ENCODE data around the gene SULF2. TPM values are rescaled to one million over a fixed set of nuclear protein-coding genes. Genes with fewer than 3 reads are reported as not detected.

Gene SULF2
- total RNA-seq, 1 experiment from 2014 or later, result not detected

GRCh38 chr20:47682916-47683315 lies 102.4 kb downstream of the SULF2 start:
- no peaks in the 10 kb centered on the region; the same call in 1 of the 2 replicates for H4K20me1 ChIP-seq (ENCODE audit: insufficient read depth, low read depth, low read length)
- no peak overlapping the region for H3K4me3 ChIP-seq (ENCODE audit: low read length)

DNA sequence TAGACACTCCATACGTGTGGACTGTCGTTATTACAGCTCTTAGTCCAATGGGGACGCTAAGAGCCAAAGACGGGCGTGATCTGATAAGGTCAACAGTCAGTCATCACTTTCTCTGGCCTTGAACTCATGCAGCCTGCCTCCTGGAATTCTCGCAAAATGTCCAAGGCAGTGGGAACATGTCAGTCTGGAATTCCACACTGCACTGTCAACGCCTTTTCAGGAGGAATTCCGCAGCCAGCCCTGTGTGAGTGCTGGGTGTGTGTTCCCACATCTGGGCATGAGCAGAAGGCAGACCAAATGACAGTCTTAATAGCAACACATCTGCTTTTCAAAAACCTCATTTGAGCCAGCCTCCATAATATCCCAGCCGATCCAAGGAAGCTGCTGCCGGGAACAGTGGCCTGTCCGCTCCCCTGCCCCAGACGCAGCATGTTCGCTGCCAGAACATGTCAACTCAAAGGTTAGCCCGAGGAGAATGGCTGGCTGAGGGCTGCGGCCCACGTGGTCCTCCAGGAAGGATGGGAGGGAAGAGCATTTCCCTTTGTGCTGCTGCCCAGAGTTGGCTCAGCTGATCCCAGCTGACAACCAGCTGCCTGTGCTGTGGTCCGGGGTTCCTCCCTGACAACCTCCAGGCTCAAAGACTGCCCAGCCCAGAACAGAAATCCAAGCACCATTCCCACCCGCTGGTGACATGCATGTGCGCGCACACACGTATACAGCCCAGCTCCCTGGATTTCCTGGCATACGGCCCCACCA lies 103.1 kb downstream of the SULF2 start:
- Histone ChIP-seq H3K9ac (ENCODE audit: low read length) (no peak overlapping the region), H3K36me3 (ENCODE audit: insufficient read depth, low read length) (no peaks in the 10 kb centered on the region), H3K4me3 (ENCODE audit: low read length) (no peak overlapping the region), H3K9me2 (replicated peaks; ENCODE audit: insufficient read depth, low read length) (no peaks in the 10 kb centered on the region), H3K4me2 (ENCODE audit: low read depth, low read length, poor library complexity, severe bottlenecking) (no peak overlapping the region), H3K4me1 (ENCODE audit: low read length) (no peaks in the 10 kb centered on the region), H3K9me3 (ENCODE audit: low read length) (no peaks in the 10 kb centered on the region), H4K20me1 (ENCODE audit: insufficient read depth, low read depth, low read length) (no peaks in the 10 kb centered on the region; the same call in 1 of the 2 replicates), H3K27me3 (ENCODE audit: low read length) (no peaks in the 10 kb centered on the region), H3K79me2 (ENCODE audit: low read length) (no peaks in the 10 kb centered on the region), H3K27ac (ENCODE audit: low read length) (no peak overlapping the region), H2AFZ (ENCODE audit: low read length) (no peak overlapping the region)
- no peak for DNase-seq

More at GRCh38 chr20:47682916-47683315, 102.4 kb downstream of the SULF2 start:
- Histone ChIP-seq H3K9me2 (replicated peaks; ENCODE audit: insufficient read depth, low read length) (no peaks in the 10 kb centered on the region), H3K27ac (ENCODE audit: low read length) (no peak overlapping the region), H3K27me3 (ENCODE audit: low read length) (no peaks in the 10 kb centered on the region), H3K79me2 (ENCODE audit: low read length) (no peaks in the 10 kb centered on the region), H3K36me3 (ENCODE audit: insufficient read depth, low read length) (no peaks in the 10 kb centered on the region), H3K9me3 (ENCODE audit: low read length) (no peaks in the 10 kb centered on the region), H2AFZ (ENCODE audit: low read length) (no peak overlapping the region), H3K4me2 (ENCODE audit: low read depth, low read length, poor library complexity, severe bottlenecking) (no peak overlapping the region), H3K4me1 (ENCODE audit: low read length) (no peaks in the 10 kb centered on the region), H3K9ac (ENCODE audit: low read length) (no peak overlapping the region)
- no peak for DNase-seq

GRCh38 chr20:47680804-47681529 lies 104.3 kb downstream of the SULF2 start:
- H3K4me3 ChIP-seq (ENCODE audit: low read length), result no peak overlapping the region
- no peaks in the 10 kb centered on the region; the same call in 1 of the 2 replicates for H4K20me1 ChIP-seq (ENCODE audit: insufficient read depth, low read depth, low read length)
- H3K27me3 ChIP-seq (ENCODE audit: low read length), result no peaks in the 10 kb centered on the region
- H3K36me3 ChIP-seq (ENCODE audit: insufficient read depth, low read length), result no peaks in the 10 kb centered on the region
- no peaks in the 10 kb centered on the region for H3K4me1 ChIP-seq (ENCODE audit: low read length)
- no peak overlapping the region for H3K4me2 ChIP-seq (ENCODE audit: low read depth, low read length, poor library complexity, severe bottlenecking)
- no peak overlapping the region for H3K27ac ChIP-seq (ENCODE audit: low read length)
- no peaks in the 10 kb centered on the region for H3K9me3 ChIP-seq (ENCODE audit: low read length)
- H2AFZ ChIP-seq (ENCODE audit: low read length), result no peak overlapping the region
- H3K79me2 ChIP-seq (ENCODE audit: low read length), result no peaks in the 10 kb centered on the region
- DNase-seq, result no peak
- no peak overlapping the region for H3K9ac ChIP-seq (ENCODE audit: low read length)
- no peaks in the 10 kb centered on the region for H3K9me2 ChIP-seq (replicated peaks; ENCODE audit: insufficient read depth, low read length)

DNA sequence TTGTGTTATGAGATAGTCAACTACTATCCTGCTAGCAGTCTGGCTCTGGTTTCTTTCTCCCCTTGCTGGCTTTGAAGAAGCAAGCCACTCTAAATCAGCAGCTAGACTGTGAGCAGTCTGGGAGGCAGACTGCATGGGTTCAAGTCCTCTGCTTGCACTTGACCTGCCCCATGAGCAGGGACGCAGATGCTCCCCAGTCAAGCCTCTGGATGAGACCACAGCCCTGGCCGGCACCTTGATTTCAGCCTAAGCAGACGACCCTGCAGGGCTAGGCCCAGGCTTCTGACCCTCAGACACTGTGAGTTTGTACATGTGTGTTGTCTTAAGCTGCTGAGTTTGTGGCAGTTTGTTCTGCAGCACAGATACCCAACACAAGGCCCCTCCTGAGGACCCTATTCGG lies 105.8 kb downstream of the SULF2 start:
- Histone ChIP-seq H3K9me3 (ENCODE audit: low read length) (no peaks in the 10 kb centered on the region), H3K36me3 (ENCODE audit: insufficient read depth, low read length) (no peaks in the 10 kb centered on the region), H3K4me3 (ENCODE audit: low read length) (no peak overlapping the region), H3K27me3 (ENCODE audit: low read length) (no peaks in the 10 kb centered on the region), H2AFZ (ENCODE audit: low read length) (no peak overlapping the region), H3K79me2 (ENCODE audit: low read length) (no peaks in the 10 kb centered on the region), H3K27ac (ENCODE audit: low read length) (no peak overlapping the region), H3K4me2 (ENCODE audit: low read depth, low read length, poor library complexity, severe bottlenecking) (no peak overlapping the region), H3K9ac (ENCODE audit: low read length) (no peak overlapping the region), H3K9me2 (replicated peaks; ENCODE audit: insufficient read depth, low read length) (no peaks in the 10 kb centered on the region), H4K20me1 (ENCODE audit: insufficient read depth, low read depth, low read length) (no peaks in the 10 kb centered on the region; the same call in 1 of the 2 replicates), H3K4me1 (ENCODE audit: low read length) (no peaks in the 10 kb centered on the region)
- DNase-seq, result no peak

DNA sequence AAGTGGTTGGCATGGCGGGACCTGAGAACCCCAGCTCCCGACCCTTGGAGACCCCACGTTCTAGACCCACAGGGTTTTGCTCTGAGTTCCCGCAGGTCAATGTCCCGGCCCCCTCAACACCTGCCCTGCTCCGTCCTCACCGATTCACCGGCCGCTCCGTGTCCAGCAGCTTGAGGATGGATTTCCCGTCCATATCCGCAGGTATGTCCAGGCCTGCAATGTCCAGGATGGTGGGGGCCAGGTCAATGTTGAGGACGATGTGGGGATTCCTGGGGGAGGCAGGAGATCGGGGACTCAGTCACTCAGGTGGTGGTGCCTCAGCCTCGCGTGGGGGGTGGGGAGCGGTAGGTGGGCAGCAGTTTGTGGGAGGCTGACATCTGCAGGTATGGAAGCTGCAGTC lies 106.7 kb downstream of the SULF2 start:
- H3K27me3 ChIP-seq (ENCODE audit: low read length), result no peaks in the 10 kb centered on the region
- no peaks in the 10 kb centered on the region for H3K4me1 ChIP-seq (ENCODE audit: low read length)
- H3K4me2 ChIP-seq (ENCODE audit: low read depth, low read length, poor library complexity, severe bottlenecking), result no peak overlapping the region
- H3K79me2 ChIP-seq (ENCODE audit: low read length), result no peaks in the 10 kb centered on the region
- H3K9me3 ChIP-seq (ENCODE audit: low read length), result no peaks in the 10 kb centered on the region
- no peak overlapping the region for H3K9ac ChIP-seq (ENCODE audit: low read length)
- H3K36me3 ChIP-seq (ENCODE audit: insufficient read depth, low read length), result no peaks in the 10 kb centered on the region
- H3K27ac ChIP-seq (ENCODE audit: low read length), result no peak overlapping the region
- DNase-seq, result no peak
- H4K20me1 ChIP-seq (ENCODE audit: insufficient read depth, low read depth, low read length), result no peaks in the 10 kb centered on the region; the same call in 1 of the 2 replicates
- H2AFZ ChIP-seq (ENCODE audit: low read length), result no peak overlapping the region
- no peaks in the 10 kb centered on the region for H3K9me2 ChIP-seq (replicated peaks; ENCODE audit: insufficient read depth, low read length)
- H3K4me3 ChIP-seq (ENCODE audit: low read length), result no peak overlapping the region

- Histone ChIP-seq H3K4me3 (ENCODE audit: low read length) (no peak overlapping the region), H3K27ac (ENCODE audit: low read length) (no peak overlapping the region), H3K79me2 (ENCODE audit: low read length) (no peaks in the 10 kb centered on the region), H4K20me1 (ENCODE audit: insufficient read depth, low read depth, low read length) (no peaks in the 10 kb centered on the region; the same call in 1 of the 2 replicates), H3K9ac (ENCODE audit: low read length) (no peak overlapping the region), H3K9me2 (replicated peaks; ENCODE audit: insufficient read depth, low read length) (no peaks in the 10 kb centered on the region), H3K4me1 (ENCODE audit: low read length) (no peaks in the 10 kb centered on the region), H3K27me3 (ENCODE audit: low read length) (no peaks in the 10 kb centered on the region), H2AFZ (ENCODE audit: low read length) (no peak overlapping the region), H3K36me3 (ENCODE audit: insufficient read depth, low read length) (no peaks in the 10 kb centered on the region), H3K9me3 (ENCODE audit: low read length) (no peaks in the 10 kb centered on the region), H3K4me2 (ENCODE audit: low read depth, low read length, poor library complexity, severe bottlenecking) (no peak overlapping the region)
- peak; percentile 86 for DNase-seq
Observed at GRCh38 chr20:47677635-47678453, 107.4 kb downstream of the SULF2 start.

GRCh38 chr20:47676912-47677634 lies 108.2 kb downstream of the SULF2 start:
- no peaks in the 10 kb centered on the region for H3K27me3 ChIP-seq (ENCODE audit: low read length)
- no peak overlapping the region for H3K27ac ChIP-seq (ENCODE audit: low read length)
- H4K20me1 ChIP-seq (ENCODE audit: insufficient read depth, low read depth, low read length), result no peaks in the 10 kb centered on the region; the same call in 1 of the 2 replicates
- H3K4me3 ChIP-seq (ENCODE audit: low read length), result no peak overlapping the region
- no peak overlapping the region for H3K9ac ChIP-seq (ENCODE audit: low read length)
- H2AFZ ChIP-seq (ENCODE audit: low read length), result no peak overlapping the region
- H3K4me1 ChIP-seq (ENCODE audit: low read length), result no peaks in the 10 kb centered on the region
- H3K79me2 ChIP-seq (ENCODE audit: low read length), result no peaks in the 10 kb centered on the region
- H3K36me3 ChIP-seq (ENCODE audit: insufficient read depth, low read length), result no peaks in the 10 kb centered on the region
- no peak overlapping the region for H3K4me2 ChIP-seq (ENCODE audit: low read depth, low read length, poor library complexity, severe bottlenecking)
- no peaks in the 10 kb centered on the region for H3K9me3 ChIP-seq (ENCODE audit: low read length)
- DNase-seq, result no peak
- H3K9me2 ChIP-seq (replicated peaks; ENCODE audit: insufficient read depth, low read length), result no peaks in the 10 kb centered on the region

Measured in Karpas-422 (cell line).